GM23338 (cell line): ENCODE results near the gene ZIC5. TPM values are rescaled to one million over a fixed set of nuclear protein-coding genes. Genes with fewer than 3 reads are reported as not detected.
A peak's percentile ranks its signal among the peaks of the same experiment; 100 is the strongest.

ENCODE experiments used
- ATAC-seq: fragments of 200-7000 bp; cut with Tn5 transposase; 3 replicates; pipeline ENCODE4 v1.9.1; 2020
- DNase-seq: peaks from one replicate; pipeline ENCODE4 v3.0.0-alpha.2; 2015; ENCODE audit warnings: low spot score
- H2AFZ ChIP-seq: fragments of 200-600 bp; sonication (generic); 2 replicates; pipeline ENCODE4 v1.8.0; 2016; ENCODE audit warnings: antibody characterized with exemption, mild to moderate bottlenecking, moderate library complexity
- H3F3A ChIP-seq: fragments of 200-600 bp; sonication (generic); replicated peaks from 2 replicates; pipeline ENCODE4 v1.8.0; 2017; ENCODE audit warnings: antibody characterized with exemption, mixed run types, low read depth
- H3K27ac ChIP-seq: fragments of 200-600 bp; sonication (generic); 2 replicates; pipeline ENCODE4 v1.6.1; 2016; ENCODE audit warnings: low read depth
- H3K27me3 ChIP-seq: fragments of 200-600 bp; sonication (generic); 2 replicates; pipeline ENCODE4 v1.8.0; 2016; ENCODE audit warnings: mild to moderate bottlenecking, mixed run types, moderate library complexity; ENCODE audit not compliant: insufficient read depth
- H3K36me3 ChIP-seq: fragments of 200-600 bp; sonication (generic); 2 replicates; pipeline ENCODE4 v1.8.0; 2016; ENCODE audit warnings: mild to moderate bottlenecking; ENCODE audit not compliant: insufficient read depth
- H3K4me1 ChIP-seq: fragments of 200-600 bp; sonication (generic); 2 replicates; pipeline ENCODE4 v1.8.0; 2016; ENCODE audit warnings: mild to moderate bottlenecking, moderate library complexity; ENCODE audit not compliant: insufficient read depth
- H3K4me2 ChIP-seq: fragments of 200-600 bp; sonication (generic); 2 replicates; pipeline ENCODE4 v1.7.1; 2017; ENCODE audit warnings: mixed run types
- H3K4me3 ChIP-seq: fragments of 200-600 bp; sonication (generic); 2 replicates; pipeline ENCODE4 v1.6.1; 2016; ENCODE audit warnings: mixed run types
- H3K79me2 ChIP-seq: fragments of 200-600 bp; sonication (generic); replicated peaks from 2 replicates; pipeline ENCODE4 v1.8.0; 2017; ENCODE audit warnings: mild to moderate bottlenecking; ENCODE audit not compliant: insufficient read depth
- H3K9me2 ChIP-seq: fragments of 200-600 bp; sonication (generic); 2 replicates; pipeline ENCODE4 v1.8.0; 2017; ENCODE audit not compliant: insufficient read depth
- H4K20me1 ChIP-seq: fragments of 200-600 bp; sonication (generic); replicated peaks from 2 replicates; pipeline ENCODE4 v1.8.0; 2017; ENCODE audit warnings: mild to moderate bottlenecking; ENCODE audit not compliant: insufficient read depth
- H3K27ac Mint-ChIP-seq: 2 replicates; pipeline ENCODE4 v1.8.0; 2020; ENCODE audit warnings: inconsistent platforms, mild to moderate bottlenecking, moderate library complexity, mixed read lengths
- H3K27me3 Mint-ChIP-seq: 3 replicates; pipeline ENCODE4 v1.8.0; 2022; ENCODE audit warnings: low read depth, mild to moderate bottlenecking, moderate library complexity, mixed read lengths, inconsistent platforms; ENCODE audit not compliant: insufficient read depth, poor library complexity
- H3K36me3 Mint-ChIP-seq: 3 replicates; pipeline ENCODE4 v1.8.0; 2021; ENCODE audit warnings: low read depth, mild to moderate bottlenecking, inconsistent platforms, moderate library complexity, mixed read lengths
- H3K4me1 Mint-ChIP-seq: 3 replicates; pipeline ENCODE4 v1.8.0; 2020; ENCODE audit warnings: mild to moderate bottlenecking, inconsistent platforms, mixed read lengths
- H3K4me3 Mint-ChIP-seq: 3 replicates; pipeline ENCODE4 v1.8.0; 2021; ENCODE audit warnings: moderate library complexity, mild to moderate bottlenecking, inconsistent platforms, mixed read lengths
- H3K9me3 Mint-ChIP-seq: 3 replicates; pipeline ENCODE4 v1.8.0; 2020; ENCODE audit warnings: moderate library complexity, mild to moderate bottlenecking, inconsistent platforms, mixed read lengths
- CREB1 ChIP-seq: fragments of 250-450 bp; sonication (Bioruptor Pico); IDR thresholded peaks from 2 replicates; pipeline ENCODE4 v1.5.0; 2020; ENCODE audit warnings: low read depth, mild to moderate bottlenecking, moderate library complexity
- CTCF ChIP-seq, 2 experiments: fragments of 200-600 bp in 1 of 2; sonication (generic) in 1 of 2; conservative IDR thresholded peaks; 2 replicates each; pipeline versions ENCODE4 v1.5.1 to v1.6.1; 2016 to 2017; ENCODE audit warnings: antibody characterized with exemption in 2 of 2, low read depth in 2 of 2, mild to moderate bottlenecking in 2 of 2, moderate library complexity in 1 of 2
- EZH2 ChIP-seq: fragments of 200-600 bp; sonication (generic); IDR thresholded peaks from one replicate; pipeline ENCODE4 v1.8.0; 2017; ENCODE audit warnings: antibody characterized with exemption, mild to moderate bottlenecking, low read depth; ENCODE audit not compliant: unreplicated experiment
- polyA plus RNA-seq: library from polyadenylated mRNA; unstranded; fragments of >200 nt; fragmentation: Nextera tagmentation; extraction: Ambion mirVana; gene quantifications from 2 replicates; pipeline ENCODE4 v1.2.1, GENCODE V29; 2016
- total RNA-seq: library from RNA; depleted of rRNA; stranded (reverse); fragments of >200 nt; shearing (Covaris generic); gene quantifications from 2 replicates; pipeline ENCODE4 v1.2.3, GENCODE V29; 2014
- TF ChIP-seq, protein P1 (sequence below): IDR thresholded peaks from 2 replicates; pipeline ENCODE4 v1.6.1; 2016; ENCODE audit warnings: antibody characterized with exemption

The ZIC5 gene
- total and polyA plus RNA-seq, 2 experiments from 2014 or later, result 14.1 to 28.0 TPM

GRCh38 chr13:99958406-99959126, 13.0 kb downstream of the ZIC5 start:
- Histone ChIP-seq H3F3A (peaks cover 29% of the 10 kb centered on the region), H3K27me3 (peaks cover 95% of the 10 kb centered on the region), H3K4me2 (peak overlapping the region; percentile 98), H3K9me2 (no peaks in the 10 kb centered on the region), H3K4me1 (peaks cover 71% of the 10 kb centered on the region), H4K20me1 (peaks cover 1% of the 10 kb centered on the region), H3K79me2 (no peaks in the 10 kb centered on the region), H2AFZ (peak overlapping the region; percentile 89), H3K36me3 (no peaks in the 10 kb centered on the region), H3K27ac (no peak overlapping the region), H3K4me3 (peak overlapping the region; percentile 84)
- Mint-ChIP-seq H3K4me3 (peak overlapping the region; percentile 87), H3K27ac (no peak overlapping the region), H3K9me3 (no peaks in the 10 kb centered on the region; the same call in 2 of the 3 replicates), H3K36me3 (peaks cover under 1% of the 10 kb centered on the region), H3K4me1 (peaks cover 53% of the 10 kb centered on the region), H3K27me3 (peaks cover 68% of the 10 kb centered on the region)
- DNase-seq, result peak; percentile 85
- peak; percentile 12 for ATAC-seq
- TF ChIP-seq EZH2 (peak; percentile 26), CTCF (conservative IDR thresholded peaks at IDR 0.05; ENCODE audit: low read depth in 2 of 2) (no peak)

DNA sequence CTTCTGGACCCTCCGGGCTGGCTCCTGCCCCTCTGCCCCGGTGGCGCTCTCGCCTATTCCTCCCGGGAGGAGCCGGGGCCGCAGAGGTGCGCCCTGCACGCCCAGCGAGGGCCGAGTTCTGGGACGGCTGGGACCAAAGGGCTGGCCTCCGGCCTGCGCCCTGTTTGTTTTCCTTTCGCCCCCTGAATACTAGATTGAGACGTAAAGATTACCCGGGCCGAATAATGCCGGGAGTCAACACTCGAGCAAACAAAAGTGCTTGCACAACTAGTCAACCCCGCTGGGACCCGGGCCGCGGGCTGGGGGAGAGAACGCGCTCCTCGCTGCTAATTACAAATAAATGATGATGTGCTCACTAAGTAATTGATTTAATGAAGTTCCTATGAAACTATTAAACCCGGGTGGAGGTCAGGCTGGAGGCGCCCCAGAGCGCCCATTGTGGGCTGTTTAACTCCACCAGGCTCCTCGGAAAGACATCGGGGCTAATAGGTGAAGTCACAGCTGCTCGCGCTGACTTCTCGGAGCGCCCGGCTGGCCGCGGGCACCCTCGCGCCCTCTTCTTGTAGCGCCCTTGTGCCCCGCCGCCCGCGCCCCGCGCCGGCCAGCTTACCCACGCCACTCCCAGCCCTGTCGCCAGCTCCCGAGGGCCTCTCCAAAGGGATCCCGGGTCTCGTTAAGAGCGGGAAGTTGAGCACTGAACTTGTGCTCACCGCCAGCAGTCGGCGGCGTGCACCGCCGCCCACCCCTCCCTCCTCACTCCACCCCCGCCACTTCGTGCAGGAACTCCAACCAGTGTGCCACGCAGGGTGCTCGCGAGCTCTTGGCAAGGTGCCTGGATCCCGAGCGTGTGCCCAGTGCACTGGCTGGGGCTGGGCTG, 14.9 kb downstream of the ZIC5 start:
- peaks cover 53% of the 10 kb centered on the region for H3K4me1 ChIP-seq
- H3K27me3 ChIP-seq, result peaks cover 87% of the 10 kb centered on the region
- DNase-seq, result peak; percentile 60
- peak; percentile 12 for ATAC-seq
- Mint-ChIP-seq H3K9me3 (no peaks in the 10 kb centered on the region; the same call in 2 of the 3 replicates), H3K36me3 (no peaks in the 10 kb centered on the region; the same call in 2 of the 3 replicates), H3K27ac (no peak overlapping the region), H3K4me3 (peak overlapping the region; percentile 87), H3K4me1 (peaks cover 48% of the 10 kb centered on the region), H3K27me3 (peaks cover 82% of the 10 kb centered on the region)
- no peaks in the 10 kb centered on the region for H3K79me2 ChIP-seq
- H3K4me3 ChIP-seq, result peak overlapping the region; percentile 84
- H2AFZ ChIP-seq, result peak overlapping the region; percentile 98
- H3K36me3 ChIP-seq, result no peaks in the 10 kb centered on the region
- H3K4me2 ChIP-seq, result peak overlapping the region; percentile 98
- peaks cover 29% of the 10 kb centered on the region for H3F3A ChIP-seq
- no peak overlapping the region for H3K27ac ChIP-seq
- H4K20me1 ChIP-seq, result no peaks in the 10 kb centered on the region
- H3K9me2 ChIP-seq, result no peaks in the 10 kb centered on the region
- TF ChIP-seq CREB1 (CRISPR knock-in tag), result no peak
- TF ChIP-seq EZH2, result peak; percentile 89
- TF ChIP-seq, protein P1, sequence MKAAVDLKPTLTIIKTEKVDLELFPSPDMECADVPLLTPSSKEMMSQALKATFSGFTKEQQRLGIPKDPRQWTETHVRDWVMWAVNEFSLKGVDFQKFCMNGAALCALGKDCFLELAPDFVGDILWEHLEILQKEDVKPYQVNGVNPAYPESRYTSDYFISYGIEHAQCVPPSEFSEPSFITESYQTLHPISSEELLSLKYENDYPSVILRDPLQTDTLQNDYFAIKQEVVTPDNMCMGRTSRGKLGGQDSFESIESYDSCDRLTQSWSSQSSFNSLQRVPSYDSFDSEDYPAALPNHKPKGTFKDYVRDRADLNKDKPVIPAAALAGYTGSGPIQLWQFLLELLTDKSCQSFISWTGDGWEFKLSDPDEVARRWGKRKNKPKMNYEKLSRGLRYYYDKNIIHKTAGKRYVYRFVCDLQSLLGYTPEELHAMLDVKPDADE, result no peak
- TF ChIP-seq CTCF (conservative IDR thresholded peaks at IDR 0.05; ENCODE audit: low read depth in 2 of 2), result 0 out of 4 replicates have a peak, but pooled peaks of 1 of the 2 experiments have one; percentile 6
